VCaP (cell line): Measurements from ENCODE around the gene TMEM51.

Experiments
- H3K27ac ChIP-seq: fragments of 450-650 bp; 2 replicates; pipeline ENCODE4 v1.5.1; 2017
- TF ChIP-seq, protein P1 (sequence below): fragments of 450-650 bp; conservative IDR thresholded peaks from 2 replicates; pipeline ENCODE4 v1.5.1; 2017; ENCODE audit warnings: mild to moderate bottlenecking, moderate library complexity

TMEM51 gene

DNA sequence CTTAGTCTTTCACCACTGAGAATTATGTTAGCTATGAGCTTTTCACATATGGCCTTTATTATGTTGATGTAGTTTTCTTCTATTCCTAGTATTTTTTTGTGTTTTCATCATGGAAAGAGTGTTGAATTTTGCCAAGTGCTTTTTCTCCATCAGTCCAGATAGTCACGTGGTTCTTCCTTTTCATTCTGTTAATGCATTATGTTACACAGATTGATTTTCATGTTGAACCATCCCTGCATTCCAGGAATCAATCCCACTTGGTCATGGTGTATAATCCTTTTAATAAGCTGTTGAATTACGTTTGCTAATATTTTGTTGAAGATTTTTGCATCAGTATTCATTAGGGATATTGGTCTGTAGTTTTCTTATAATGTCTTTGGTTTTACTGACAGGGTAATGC lies 111.2 kb downstream of the TMEM51 start:
- TF ChIP-seq, protein P1, sequence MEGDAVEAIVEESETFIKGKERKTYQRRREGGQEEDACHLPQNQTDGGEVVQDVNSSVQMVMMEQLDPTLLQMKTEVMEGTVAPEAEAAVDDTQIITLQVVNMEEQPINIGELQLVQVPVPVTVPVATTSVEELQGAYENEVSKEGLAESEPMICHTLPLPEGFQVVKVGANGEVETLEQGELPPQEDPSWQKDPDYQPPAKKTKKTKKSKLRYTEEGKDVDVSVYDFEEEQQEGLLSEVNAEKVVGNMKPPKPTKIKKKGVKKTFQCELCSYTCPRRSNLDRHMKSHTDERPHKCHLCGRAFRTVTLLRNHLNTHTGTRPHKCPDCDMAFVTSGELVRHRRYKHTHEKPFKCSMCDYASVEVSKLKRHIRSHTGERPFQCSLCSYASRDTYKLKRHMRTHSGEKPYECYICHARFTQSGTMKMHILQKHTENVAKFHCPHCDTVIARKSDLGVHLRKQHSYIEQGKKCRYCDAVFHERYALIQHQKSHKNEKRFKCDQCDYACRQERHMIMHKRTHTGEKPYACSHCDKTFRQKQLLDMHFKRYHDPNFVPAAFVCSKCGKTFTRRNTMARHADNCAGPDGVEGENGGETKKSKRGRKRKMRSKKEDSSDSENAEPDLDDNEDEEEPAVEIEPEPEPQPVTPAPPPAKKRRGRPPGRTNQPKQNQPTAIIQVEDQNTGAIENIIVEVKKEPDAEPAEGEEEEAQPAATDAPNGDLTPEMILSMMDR: no peak
- H3K27ac ChIP-seq: no peak overlapping the region
